GM18873 (cell line): ENCODE results near the gene CKAP2.
"Not testable (repeated sequence)": the region's sequence is repeated elsewhere in the genome, so short reads cannot be mapped to it uniquely, and the experiment has no call there.

ENCODE experiments used
- ATAC-seq: cut with Tn5 transposase; IDR thresholded peaks from one replicate; pipeline ENCODE4 v1.9.1; 2021; ENCODE audit warnings: mild to moderate bottlenecking, moderate library complexity, moderate number of reproducible peaks; ENCODE audit not compliant: unreplicated experiment, low FRiP score

CKAP2 gene

DNA sequence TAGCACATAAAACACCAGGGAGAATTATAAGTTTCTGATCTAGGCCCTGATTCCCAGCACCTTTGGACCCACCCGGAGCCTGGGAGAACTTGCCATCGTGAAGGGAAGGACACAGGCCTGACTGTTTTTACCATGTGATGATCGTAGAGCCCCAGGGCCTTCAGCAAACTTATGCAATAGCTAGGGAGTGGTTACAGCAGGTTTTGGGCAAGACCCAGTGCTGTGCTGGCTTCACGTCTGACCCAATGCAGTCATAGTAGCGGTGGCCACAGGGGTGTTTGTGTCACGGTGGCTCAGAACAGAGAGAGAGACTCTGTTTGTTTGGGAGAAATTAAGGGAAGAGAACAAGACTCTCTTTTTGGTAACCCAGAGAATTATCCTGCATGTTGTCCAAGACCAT, 68.0 kb downstream of the CKAP2 start:
- not testable (repeated sequence) for ATAC-seq
